DMS 273 treated with DMSO at 0.1 percent for 48 hours (cell line): ENCODE data around the gene NHSL2.
"Not testable (repeated sequence)": the region's sequence is repeated elsewhere in the genome, so short reads cannot be mapped to it uniquely, and the experiment has no call there.

Source experiments
- DNase-seq: peaks from one replicate; lab custom pipeline; 2025; lab: John Stamatoyannopoulos, UW

Gene NHSL2

DNA sequence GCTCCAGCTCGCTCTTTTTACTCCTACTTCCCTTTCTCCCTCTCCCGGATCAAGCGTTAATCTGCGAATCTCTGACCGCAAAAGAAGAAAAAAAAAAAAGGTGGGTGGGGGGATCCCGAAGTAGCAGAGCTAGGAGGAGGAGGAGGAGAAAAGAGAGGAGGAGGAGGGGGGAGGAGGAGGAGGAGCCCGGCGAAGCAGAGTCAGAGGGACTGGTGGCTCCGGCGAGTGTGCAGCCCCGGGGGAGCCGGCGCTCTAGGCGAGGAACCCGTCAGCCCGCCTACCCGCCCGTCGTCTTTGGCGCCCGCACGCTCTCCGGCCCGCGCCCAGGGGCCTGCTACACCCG, at the start of gene NHSL2:
Gene NHSL2 (plus strand): TSS at position 203 of the 343 bp plus-strand sequence.
- DNase-seq, result peak; percentile 10

- no peak for DNase-seq
Measured at GRCh38 chrX:71867680-71868079, 43.0 kb upstream of the NHSL2 start.

DNA sequence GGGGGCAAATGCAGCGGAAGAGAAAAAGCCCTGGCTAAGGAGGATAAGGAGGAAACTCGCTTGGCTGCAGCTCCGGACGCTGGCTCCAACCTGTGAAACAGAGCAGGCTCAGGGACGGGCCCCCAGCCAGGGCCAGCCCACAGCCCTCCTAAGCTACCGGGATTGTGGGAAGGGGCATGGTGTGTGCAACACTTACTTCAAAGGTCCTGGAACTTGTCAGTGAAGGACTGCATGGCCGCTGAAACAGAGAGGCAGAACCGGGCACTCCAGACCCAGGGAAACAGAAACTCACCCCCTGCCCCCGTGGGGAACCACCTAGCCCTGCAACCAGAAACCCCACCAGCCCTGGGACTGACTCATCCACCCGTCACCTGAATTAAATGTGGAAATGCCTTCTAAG, 41.1 kb upstream of the NHSL2 start:
- not testable (repeated sequence) for DNase-seq

DNA sequence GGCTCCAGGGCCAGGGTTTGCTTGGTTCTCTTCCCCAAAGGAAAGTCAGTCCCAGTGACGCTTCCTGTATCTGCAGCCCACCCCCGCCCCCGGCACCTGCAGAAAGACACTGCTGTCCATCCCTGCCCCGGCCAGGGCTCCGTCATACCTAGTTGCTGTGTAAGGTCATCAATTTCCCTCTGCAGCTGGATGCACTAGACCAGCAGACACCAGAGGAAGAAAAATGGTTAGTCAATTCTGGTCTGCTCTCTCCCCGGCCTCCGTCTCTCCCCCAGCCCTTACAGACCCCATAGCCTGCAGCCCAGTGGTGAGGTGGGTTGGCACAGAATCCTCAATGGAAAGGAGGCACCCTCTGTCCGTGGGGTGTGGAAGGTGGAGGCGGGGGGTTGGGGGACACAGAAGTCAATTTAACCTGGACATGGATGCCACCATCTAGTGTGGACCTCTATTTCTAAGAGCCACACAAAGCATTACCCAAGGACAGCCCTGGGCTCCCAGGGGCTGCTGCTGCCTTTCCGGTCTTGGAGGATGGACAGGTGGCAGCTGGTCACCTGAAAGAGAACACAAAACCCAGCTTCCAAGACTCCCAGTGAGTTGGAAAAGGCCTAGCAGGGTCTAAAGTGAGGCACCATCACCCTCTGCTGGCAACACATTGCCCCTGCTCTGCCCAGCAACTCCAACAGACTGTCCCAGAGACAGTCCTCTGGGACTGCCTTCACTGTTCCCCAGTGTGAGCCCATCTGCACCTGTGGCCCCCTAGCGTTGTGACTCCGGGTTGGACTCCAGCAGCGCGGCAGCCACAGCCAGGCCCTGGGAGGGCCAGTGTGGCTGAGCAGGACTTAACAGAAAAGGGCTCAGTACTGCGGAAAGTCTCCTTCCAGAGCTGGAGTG, 40.2 kb upstream of the NHSL2 start:
- DNase-seq, result peak; percentile 39

DNA sequence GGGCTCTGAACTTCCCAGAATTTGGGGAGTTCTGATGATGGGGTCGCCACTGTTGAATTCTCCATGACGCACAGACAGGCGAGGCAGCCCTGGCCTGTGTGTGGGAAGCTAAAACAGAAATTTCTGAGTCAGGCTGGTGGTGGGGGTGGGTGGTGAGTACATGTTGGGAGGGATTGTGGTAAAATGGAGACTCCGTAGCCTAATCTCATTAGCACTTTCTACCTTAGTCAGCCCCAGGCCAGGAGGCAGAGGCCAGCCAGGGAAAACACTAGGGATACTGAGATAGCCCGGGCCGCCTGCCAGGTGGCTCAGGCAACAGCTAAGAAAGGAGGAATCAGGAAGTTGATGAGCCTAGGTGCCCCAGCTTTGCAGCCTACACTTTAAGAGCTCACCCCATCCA, 39.3 kb upstream of the NHSL2 start:
- DNase-seq, result no peak

DNA sequence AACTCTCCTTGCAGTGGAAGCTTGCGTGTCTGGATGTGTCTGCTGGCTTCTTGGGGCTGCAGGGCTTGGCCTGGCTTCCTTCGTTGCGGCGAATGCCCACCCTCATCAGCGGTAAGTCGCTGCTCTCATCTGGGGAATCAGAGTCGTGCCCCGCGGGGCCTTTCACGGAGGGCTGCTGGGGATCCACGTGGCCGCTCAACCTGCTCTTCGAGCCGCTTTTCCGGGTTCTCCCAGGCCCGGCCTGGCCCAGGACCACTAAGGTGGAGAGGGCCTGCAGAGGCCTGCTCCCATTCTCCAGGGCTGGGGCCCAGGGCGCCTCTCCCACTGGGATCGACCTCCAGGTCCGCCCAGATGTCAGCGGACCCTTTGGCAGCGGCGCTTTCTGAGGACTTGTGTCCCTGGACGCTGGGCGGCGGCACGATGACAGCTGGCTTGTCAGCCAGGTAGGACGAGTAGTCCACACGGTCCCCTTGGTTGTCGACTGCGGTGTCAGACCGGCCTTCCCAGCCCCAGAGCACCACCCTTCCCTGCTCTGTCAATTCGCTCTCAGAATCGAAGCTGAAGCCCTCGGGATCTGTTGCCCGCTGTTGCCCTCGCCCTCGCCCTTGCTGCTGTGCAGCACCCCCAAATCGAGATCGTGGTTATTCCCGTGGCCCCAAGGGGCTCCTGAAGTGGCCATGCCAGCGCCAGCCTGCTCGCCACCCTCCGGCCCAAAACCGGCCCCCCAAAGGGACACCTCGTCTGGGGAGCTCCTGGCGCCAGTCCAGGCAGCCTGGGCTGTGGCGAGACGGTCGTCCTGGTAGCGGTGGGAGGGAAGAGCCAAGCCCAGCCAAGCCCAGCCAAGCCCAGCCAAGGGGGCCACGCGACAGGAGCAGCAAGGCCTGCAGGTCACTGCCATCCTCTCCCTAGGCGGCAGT, 37.8 kb upstream of the NHSL2 start:
- no peak for DNase-seq

DNA sequence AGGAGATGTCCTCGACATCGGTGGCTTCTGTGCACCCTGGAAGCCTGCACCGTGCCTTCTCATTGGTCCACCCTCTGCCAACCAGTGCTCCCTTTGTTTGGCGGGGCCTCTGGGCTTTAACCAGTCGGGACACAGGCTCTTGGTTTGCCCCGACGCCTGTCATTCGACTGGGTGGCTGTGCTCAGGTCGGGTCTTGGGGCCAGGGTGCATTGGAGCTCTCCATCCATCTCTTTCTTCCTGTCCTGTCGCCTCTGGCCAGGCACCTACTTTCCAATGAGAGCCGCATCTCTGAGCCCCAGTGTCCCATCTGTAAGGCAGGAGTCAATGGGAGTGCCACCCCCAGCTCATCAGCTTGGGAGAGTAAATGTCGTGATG, 37.2 kb upstream of the NHSL2 start:
- DNase-seq, result no peak

DNA sequence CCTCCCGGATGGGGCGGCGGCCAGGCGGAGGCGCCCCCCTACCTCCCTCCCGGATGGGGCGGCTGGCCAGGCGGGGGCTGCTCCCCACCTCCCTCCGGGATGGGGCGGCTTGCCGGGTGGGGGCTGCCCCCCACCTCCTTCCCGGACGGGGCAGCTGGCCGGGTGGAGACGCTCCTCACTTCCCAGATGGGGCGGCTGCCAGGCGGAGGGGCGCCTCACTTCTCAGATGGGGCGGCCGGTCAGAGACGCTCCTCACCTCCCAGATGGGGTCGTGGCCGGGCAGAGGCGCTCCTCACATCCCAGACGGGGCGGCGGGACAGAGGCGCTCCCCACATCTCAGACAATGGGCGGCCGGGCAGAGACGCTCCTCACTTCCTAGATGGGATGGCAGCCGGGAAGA, 33.8 kb upstream of the NHSL2 start:
- not testable (repeated sequence) for DNase-seq

GRCh38 chrX:71885099-71885498, 25.5 kb upstream of the NHSL2 start:
- no peak for DNase-seq

- DNase-seq, result no peak
Measured at GRCh38 chrX:71895607-71896006, 15.0 kb upstream of the NHSL2 start.

DNA sequence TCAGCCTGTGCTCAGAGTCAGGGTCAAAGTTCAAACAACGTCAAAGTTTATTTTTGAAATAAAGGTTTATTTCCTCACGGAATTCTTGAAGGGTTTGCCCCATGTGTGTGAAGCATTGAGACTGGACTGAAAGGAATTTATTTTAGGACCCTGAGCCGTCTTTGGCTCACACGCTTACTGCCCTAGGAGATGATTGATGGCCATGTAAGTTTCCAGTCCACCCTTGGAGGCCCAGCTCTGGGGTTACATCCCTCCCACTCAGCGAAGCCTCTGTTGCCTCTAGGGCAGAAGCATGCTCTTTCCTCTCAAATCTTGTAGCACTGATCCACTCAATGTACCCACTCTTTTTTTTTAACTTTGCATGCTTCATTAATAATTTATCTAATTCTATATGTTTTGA, 4.5 kb upstream of the NHSL2 start:
- no peak for DNase-seq

DNA sequence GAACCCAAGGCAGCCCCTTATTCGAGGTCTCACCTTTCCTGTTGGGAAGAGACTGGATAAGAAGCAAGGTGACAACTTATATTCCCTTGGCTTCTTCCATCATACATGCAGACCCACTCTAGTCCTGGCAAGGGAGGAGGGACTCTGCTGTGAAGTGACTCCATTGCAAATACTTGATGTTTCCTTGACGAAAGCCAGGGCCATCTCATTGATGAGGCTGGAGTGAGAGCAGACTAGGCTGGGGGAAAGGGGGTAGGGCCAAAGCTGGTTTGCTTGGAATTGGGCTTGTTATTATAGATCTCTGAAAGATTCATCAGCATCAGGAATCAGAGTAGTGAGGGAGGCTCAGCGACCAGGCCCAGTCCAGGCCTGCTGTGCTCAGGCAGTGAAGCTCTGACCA, 2.3 kb upstream of the NHSL2 start:
- no peak for DNase-seq

DNA sequence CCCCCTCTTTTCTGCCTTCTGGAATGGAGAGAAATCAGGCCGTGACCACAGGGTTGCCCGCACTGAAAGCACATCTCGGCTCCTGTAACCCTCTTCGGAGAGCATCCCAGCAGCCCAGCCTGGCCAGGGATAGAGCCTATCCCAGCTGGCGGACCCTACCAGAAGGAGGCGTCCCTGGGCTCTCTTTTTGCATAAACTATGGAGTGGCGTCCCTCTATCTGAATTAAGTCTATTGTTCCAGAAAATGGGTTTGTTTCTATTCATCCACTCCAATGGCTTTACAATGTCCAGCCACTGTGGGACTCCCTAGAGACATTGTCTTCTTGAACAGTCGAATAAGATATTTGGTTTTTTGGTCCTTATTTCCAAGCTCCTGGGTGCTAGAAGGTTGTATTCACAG, 689 bp upstream of the NHSL2 start:
- DNase-seq, result no peak

- no peak for DNase-seq
Measured at GRCh38 chrX:71910986-71911730, 513 bp downstream of the NHSL2 start.

GRCh38 chrX:71911731-71912050, 1.0 kb downstream of the NHSL2 start:
- no peak for DNase-seq

GRCh38 chrX:71912156-71912555, 1.5 kb downstream of the NHSL2 start:
- no peak for DNase-seq

- peak; percentile 20 for DNase-seq
Measured at GRCh38 chrX:71913156-71913950, 2.7 kb downstream of the NHSL2 start.

DNA sequence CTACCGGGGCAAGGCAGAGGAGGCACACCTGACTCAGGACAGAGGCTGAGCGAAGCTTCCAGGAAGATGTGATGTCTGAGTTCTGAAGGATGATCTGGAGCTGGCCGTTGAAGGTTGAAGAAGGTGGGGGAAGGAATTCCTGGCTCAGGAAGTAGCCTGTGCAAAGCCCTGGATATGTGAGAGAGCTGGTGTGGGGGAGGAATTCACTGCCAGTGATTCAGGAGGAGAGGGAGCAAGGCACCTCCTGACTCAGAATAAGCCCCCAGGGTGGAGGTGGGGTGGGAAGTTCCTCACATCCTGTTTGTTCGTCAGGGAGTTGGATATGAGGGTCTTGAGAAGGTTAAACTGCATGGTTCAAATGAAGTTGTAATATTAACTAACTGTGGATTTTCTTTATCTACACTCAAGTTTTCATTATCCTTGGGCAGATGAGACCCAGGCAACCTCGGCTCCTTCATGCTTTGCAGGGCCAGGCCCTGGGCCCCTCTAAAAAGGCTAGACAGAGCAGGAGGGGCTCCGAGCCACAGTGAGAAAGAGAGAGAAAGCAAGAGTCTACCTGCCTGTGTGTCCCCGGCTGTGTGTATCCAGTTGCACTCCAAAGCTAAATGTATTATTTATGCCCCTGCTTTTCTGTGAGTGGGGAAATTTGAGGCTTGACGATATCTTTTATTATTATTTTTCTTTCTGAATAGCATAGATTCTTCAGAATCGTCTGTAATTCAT, 7.1 kb downstream of the NHSL2 start:
- no peak for DNase-seq

GRCh38 chrX:71919431-71919830, 8.8 kb downstream of the NHSL2 start:
- peak; percentile 28 for DNase-seq

GRCh38 chrX:71919886-71920285, 9.2 kb downstream of the NHSL2 start:
- DNase-seq, result no peak

GRCh38 chrX:71922686-71923085, 12.0 kb downstream of the NHSL2 start:
- no peak for DNase-seq
